GM18873 (cell line): Measurements from ENCODE around the gene FNTB.
"Not testable (repeated sequence)": the region's sequence is repeated elsewhere in the genome, so short reads cannot be mapped to it uniquely, and the experiment has no call there.

Source experiments
- ATAC-seq: cut with Tn5 transposase; IDR thresholded peaks from one replicate; pipeline ENCODE4 v1.9.1; 2021; ENCODE audit warnings: mild to moderate bottlenecking, moderate library complexity, moderate number of reproducible peaks; ENCODE audit not compliant: unreplicated experiment, low FRiP score

FNTB gene

DNA sequence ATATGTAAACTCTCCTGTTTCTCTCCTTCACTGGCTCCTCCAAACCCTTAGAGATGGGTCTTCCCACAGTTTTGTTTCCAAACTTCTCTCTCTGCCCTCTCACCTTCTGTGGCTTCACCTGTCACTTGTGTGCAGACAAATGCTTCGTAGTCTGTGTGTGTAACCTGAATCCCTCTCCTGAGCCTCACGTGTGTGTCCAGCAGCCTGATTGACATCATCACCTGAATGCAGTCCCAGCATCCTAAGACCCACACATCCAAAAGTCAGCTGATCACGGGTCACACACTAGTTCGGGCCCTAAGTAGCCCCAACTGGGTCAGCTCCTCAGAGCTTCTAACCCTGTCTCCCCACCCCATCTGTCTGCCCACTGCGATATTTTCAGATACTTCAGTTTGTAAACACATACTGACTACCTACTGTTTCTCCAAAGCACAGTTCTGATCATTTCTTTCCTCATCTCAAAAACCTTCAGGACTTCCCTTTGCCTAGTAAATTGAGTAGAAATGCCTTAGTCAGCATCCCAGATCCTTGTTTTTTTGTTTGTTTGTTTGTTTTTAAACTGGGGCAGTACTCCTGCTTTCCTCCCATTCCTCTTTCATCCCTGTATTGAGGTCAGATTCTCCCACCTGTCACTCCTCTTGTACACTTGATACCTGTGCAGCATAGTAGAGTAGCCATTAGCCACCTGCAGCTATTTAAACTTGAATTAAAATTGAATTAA, 23.7 kb downstream of the FNTB start:
- no peak for ATAC-seq

GRCh38 chr14:65011538-65011937, 24.8 kb downstream of the FNTB start:
- ATAC-seq: no peak

DNA sequence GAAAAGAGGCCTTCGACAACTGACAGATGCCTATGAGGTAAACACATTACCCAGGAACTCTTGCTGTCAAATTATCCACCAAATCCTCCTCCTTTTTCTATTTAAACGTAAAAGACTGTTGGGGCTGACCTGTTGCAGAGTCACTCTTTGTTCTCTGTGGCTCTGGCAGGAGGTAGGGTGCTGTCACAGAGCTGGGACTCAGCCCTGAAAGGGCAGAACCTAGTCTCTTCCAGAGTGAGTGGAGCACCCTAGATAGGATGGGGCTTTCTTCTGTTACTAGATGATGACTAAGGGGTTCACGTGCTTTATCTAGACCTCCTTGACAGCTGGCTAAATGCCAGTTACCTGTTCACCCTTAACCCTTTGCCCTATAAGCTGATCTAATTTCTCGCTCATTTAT, 25.7 kb downstream of the FNTB start:
- ATAC-seq: no peak

DNA sequence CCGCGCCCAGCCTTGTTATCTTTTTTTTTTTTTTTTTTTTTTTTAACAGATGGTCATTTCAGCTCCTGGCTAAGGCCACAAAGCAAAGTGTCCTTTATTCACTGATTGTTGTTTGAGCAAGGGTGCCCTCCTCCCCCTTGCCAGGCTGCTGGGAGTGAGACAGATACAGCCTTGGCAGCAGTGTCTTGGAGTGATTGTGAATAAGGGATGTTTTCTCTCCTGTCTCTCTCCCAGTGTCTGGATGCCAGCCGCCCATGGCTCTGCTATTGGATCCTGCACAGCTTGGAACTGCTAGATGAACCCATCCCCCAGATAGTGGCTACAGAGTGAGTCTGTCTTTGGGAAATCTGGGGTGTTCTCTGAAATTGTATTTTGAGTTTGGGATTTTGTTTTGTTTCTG, 28.7 kb downstream of the FNTB start:
- no peak for ATAC-seq

- no peak for ATAC-seq
Observed at GRCh38 chr14:65016471-65016870, 29.8 kb downstream of the FNTB start.

- ATAC-seq: no peak
Observed at GRCh38 chr14:65019944-65020566, 33.4 kb downstream of the FNTB start.

DNA sequence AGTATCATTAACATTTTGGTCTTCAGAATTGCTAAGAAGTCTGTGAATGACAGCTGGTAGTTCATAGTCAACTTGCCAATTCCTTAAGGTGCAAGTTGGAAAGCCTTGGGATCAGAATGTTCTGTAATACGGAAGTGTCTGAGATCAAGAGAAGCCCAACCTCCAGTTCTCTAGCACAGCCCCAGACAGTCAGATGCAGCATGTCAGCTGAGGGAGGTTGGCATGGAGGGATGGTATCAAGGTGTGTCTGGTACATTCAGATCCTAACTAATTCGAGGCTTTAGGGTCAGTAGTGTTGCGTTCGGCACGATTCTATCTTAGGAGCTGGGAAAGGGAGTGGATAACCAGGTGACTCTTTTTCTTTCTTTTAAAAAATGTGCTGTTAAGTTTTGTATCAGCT, 38.3 kb downstream of the FNTB start:
- ATAC-seq: no peak

DNA sequence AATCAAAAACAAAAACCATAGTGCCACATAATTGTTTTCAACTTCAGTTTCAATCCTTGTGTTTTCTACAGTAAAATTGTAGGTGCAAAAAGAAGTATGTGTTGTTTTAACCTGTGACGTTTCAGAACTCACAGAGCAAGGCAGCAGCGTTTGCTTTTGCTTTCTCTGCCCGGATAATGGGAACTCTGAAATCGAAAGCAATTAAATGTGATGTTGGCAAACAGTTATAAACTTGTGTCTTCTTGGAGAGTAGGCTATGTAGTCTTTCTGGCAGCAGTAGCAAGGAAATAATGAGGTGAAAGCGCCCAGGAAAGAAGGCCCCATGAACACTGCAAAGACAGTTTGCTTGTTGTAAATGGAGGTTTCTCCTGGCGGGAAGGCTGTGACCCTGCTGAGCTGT, 39.1 kb downstream of the FNTB start:
- no peak for ATAC-seq

GRCh38 chr14:65026526-65026925, 39.8 kb downstream of the FNTB start:
- no peak for ATAC-seq

GRCh38 chr14:65027127-65027799, 40.6 kb downstream of the FNTB start:
- no peak for ATAC-seq

DNA sequence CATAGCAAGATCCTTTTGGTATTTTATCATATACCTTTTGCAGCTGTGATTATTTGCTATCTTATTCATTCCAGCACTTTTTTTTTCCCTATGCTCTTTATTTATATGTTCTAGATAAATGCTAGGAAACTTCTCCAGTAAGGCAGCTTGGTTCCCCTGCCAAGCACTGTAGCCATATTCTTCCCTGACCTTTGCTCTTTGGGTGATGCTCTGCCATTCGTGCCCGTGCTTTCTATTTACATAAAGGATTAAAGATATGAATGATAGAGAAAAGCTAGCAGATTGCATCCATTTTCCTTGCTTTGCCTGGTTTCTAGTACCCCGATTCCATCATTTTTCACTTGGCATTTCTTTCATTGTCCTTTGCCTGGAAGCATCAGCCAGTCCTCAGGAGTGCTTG, 42.2 kb downstream of the FNTB start:
- no peak for ATAC-seq

DNA sequence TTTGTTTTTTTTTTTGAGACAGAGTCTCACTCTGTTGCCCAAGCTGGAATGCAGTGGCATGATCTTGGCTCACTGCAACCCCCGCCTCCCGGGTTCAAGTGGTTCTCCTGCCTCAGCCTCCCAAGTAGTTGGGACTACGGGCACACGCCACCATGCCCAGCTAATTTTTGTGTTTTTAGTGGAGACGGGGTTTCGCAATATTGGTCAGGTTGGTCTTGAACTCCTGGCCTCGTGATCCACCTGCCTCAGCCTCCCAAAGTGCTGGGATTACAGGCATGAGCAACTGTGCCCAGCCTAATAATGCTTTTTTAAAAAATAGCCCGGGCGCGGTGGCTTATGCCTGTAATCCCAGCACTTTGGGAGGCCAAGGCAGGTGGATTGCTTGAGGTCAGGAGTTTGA, 44.6 kb downstream of the FNTB start:
- not testable (repeated sequence) for ATAC-seq

DNA sequence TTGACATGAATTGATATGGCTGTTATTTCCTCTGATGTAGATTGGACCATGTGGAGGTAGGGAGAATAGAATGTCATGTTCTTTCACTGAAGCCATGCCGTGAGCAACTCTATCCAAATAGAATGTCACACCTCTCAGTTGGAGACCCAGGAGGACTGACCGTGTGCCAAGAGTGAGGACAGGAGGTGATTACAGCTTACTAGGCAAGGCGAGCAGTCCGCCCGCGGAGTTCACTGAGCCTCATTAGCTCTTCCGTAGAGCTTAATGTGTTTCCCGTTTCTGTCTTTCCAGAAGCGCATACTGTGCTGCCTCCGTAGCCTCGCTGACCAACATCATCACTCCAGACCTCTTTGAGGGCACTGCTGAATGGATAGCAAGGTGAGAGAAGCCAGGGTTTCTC, 45.6 kb downstream of the FNTB start:
- ATAC-seq: no peak

DNA sequence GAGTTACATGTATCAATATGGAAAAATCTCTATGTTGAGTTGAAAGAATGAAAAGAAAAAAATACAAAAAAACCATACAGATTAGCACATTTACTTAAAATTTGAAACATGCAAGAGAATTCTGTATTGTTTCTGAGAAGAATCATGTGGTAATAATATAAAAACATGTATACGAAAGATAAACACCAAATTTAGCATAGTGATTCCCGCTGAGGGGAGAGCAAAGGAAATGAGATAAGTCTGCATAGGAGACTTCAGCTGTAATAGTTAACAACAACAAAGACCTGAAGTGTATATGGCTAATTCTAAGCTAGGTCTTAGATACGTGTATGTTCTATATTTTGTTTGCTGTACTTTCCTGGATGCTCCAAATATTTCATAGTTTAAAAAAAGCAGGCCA, 46.5 kb downstream of the FNTB start:
- no peak for ATAC-seq

GRCh38 chr14:65034021-65034420, 47.3 kb downstream of the FNTB start:
- ATAC-seq: no peak

DNA sequence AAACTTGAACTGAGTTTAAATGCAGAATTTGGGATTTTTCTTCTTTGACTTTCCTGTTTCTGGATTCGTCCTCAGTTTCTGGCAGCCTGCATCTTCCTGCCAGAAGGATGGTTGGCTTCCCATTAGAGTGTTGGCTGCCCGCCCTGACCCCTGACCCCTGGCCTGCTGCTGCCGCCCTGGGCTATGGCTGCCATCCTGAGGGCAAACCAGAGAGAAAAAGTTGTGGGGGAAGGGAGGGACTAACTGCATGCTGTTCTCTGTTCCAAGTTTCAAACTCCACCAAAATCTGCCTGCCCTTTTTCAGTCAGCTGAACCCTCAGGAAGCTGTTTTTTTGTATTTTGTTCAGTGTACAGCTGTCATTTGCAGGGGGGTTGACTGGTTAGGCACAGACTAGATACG, 48.4 kb downstream of the FNTB start:
- ATAC-seq: no peak

DNA sequence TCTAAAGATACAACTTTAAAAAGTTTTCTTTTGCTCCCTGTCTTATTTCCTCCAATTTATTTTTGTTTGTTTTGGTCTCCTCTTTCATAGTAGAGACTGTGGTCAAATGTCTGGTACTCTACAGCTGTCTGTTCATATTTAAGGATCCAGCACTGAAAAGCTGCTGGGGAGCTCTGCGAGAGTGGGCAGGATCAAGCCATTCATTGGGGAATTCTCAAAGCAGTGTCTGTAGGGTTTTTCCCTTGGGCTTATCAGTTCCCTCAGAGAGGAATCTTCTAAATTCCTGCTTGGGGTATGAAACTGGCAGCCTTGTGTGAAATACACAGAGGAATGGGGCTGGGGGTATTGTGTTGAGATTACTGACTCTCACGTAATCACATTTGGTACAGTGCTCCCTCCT, 52.3 kb downstream of the FNTB start:
- ATAC-seq: no peak

DNA sequence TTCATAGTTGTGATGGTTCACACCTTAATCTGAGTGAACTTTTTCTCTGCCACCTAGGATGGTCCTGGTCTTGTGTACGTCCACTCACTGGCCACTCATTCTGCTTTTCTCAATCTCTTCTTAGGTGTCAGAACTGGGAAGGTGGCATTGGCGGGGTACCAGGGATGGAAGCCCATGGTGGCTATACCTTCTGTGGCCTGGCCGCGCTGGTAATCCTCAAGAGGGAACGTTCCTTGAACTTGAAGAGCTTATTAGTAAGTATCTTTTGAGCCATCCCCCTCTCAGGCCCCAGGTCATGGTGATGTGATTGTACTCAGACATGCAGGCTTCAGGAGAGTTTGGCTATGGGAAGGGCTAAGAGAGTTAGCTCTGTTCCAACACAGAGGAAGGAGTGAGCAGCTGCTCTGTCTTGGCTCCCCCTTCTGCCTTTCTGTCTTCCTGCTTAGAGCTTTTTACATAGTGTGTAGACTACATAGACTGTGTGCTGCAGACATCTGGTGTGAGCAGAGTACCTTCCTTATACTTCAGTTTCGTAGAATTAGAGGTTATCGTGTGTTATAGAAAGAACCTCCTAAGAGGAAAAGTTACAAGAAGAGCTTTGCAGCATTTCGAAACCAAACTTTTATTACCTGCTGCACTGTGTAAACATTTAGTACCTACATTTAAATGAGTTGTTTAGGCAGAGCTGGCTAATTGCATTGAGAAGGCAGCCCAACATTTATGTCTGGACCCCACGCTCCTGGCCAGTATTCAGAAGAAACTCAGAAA, 54.2 kb downstream of the FNTB start:
- ATAC-seq: no peak

DNA sequence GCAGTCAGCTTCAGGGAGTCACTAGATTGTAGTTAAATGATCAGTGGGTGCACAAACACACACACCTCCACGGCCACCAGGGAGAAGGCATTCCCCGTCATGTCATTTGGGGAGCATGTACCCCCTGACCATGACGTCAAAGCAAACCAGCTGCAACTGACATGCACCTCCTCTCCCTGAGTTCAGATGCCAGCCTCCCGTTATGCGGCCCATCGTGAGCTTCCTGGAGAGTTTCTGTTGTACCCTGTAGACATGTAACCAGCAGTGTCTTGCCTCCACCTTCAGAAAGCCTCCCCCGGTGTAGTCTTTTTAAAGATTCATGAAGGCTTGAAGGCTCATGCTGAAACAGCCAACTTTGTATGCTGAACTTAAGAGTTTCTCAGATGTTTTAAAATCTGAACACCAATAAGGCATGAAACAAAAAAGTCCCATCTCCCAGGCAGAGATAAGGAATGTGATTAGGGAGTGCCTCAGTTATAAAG, 54.8 kb downstream of the FNTB start:
- ATAC-seq: no peak

- ATAC-seq: no peak
Observed at GRCh38 chr14:65042296-65042695, 55.6 kb downstream of the FNTB start.
